Measurements from ENCODE around the gene NPAS1. TPM values are rescaled to one million over a fixed set of nuclear protein-coding genes. Genes with fewer than 3 reads are reported as not detected.
A peak's percentile ranks its signal among the peaks of the same experiment; 100 is the strongest.

The NPAS1 gene
- total RNA-seq, 2 experiments from 2014 or later: 0.50 TPM; not detected in 1

DNA sequence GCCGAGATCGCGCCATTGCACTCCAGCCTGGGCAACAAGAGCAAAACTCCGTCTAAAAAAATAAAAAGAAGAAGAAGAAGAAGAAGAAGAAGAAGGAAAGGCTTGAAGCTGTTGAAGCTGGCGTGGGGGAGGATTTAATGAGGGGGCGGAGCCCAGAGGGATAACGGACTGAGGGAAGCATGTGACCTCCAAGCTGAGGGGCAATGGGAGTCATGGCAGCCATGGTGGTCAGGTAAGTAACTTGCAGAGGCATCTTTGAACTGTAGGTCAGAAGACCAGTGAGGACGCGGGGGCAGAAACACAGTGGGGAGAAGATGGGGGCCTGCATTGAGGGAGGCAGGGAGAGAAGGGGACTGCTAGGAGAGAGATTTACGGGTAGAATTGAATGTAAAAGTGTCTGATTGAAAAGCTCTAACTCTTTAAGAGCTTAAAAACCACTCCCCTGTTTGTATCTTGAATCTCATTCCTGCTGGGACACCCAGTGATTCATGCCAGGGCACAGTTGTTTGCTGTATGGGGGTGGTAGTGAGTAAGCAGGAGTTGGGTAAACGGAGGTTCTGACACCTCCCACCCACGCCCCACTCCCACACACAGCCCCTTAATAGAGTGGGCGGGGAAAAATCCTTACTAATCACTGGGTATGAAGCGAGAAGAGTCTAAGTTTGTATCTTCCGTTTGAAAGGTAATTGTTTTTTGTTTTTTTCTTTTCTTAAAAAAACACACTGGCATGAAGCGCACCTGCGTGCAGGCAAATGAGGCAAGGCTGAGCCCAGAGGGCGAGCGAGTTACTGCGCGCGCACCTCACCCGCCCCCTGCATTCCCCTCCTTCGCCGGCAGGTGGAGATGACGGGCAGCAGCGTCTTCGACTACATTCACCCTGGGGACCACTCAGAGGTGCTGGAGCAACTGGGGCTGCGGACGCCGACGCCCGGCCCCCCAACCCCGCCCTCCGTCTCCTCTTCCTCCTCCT, 15.8 kb downstream of the NPAS1 start:
- Mint-ChIP-seq H3K27ac (peak overlapping the region; percentile 80), H3K36me3 (ENCODE audit: low read depth) (no peaks in the 10 kb centered on the region), H3K4me1 (peaks cover 22% of the 10 kb centered on the region), H3K27me3 (peaks cover 4% of the 10 kb centered on the region), H3K4me3 (peak overlapping the region; percentile 73), H3K9me3 (ENCODE audit: low read depth) (no peaks in the 10 kb centered on the region)
- DNase-seq (peak; percentile 96), ATAC-seq (peak; percentile 93)
- ChIA-PET CTCF (interaction anchor here (0.6 to 3.4 kb wide), 17 partner anchors 12 to 523 kb away, joined by 3 to 35 read pairs (median 4); partner anchors contain the start of genes ARHGAP35 and TMEM160), POLR2A (interaction anchor here (0.6 to 1.1 kb wide), 4 partner anchors 12 to 104 kb away, joined by 3 to 4 read pairs (median 4); partner anchors contain the start of genes NPAS1 and ZC3H4)
- intact Hi-C loops (cut with DNase I, micrococcal nuclease): loop anchor here (1.0 to 10.0 kb wide), 11 partner anchors 13 to 401 kb away; partner anchors contain the start of genes TMEM160 (in 2 of the 2), ARHGAP35 (in 1 of the 2), SAE1 (in 1 of the 2) and ZC3H4 (in 1 of the 2)

DNA sequence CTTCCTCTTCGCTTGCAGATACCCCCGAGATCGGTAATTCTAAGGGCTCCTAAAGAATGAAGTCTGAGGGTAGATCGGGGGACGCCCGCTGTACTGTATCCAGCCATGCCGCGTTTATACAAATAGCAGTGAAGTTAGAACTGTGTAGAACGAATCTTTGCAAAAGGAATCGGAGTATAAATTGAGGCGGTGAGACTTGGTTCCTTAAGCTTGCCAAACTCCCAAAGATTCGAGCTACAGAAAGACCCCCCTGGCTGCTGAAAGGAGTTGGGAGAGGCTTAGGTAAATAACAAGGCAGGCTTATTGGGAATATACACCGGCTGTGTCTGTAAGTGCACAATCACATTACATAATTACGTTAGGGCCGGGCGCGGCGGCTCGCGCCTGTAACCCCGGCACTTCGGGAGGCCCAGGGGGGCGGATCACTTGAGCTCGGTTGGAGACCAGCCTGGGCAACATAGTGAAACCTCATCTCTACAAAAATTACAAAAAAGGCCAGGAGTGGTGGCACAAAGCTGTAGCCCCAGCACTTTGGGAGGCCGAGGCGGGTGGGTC, 16.5 kb downstream of the NPAS1 start:
- Mint-ChIP-seq H3K36me3 (ENCODE audit: low read depth) (no peaks in the 10 kb centered on the region), H3K4me3 (peak overlapping the region; percentile 73), H3K27ac (peak overlapping the region; percentile 80), H3K27me3 (peaks cover 2% of the 10 kb centered on the region), H3K4me1 (peaks cover 22% of the 10 kb centered on the region), H3K9me3 (ENCODE audit: low read depth) (no peaks in the 10 kb centered on the region)
- ATAC-seq (peak; percentile 36), DNase-seq (peak; percentile 38)
- CTCF ChIA-PET: interaction anchor here (0.6 to 3.4 kb wide), 14 partner anchors 12 to 463 kb away, joined by 3 to 35 read pairs (median 3); partner anchors contain the start of genes TMEM160 and ZC3H4
- intact Hi-C loops (cut with DNase I, micrococcal nuclease): loop anchor here in 1 of 2 experiments (10.0 kb wide), 1 partner anchor 209 kb away; no protein-coding TSS in a partner anchor
- POLR2A ChIA-PET: interaction anchor here (0.6 kb wide), 1 partner anchor 262 kb away, joined by 3 read pairs; no protein-coding TSS in a partner anchor

DNA sequence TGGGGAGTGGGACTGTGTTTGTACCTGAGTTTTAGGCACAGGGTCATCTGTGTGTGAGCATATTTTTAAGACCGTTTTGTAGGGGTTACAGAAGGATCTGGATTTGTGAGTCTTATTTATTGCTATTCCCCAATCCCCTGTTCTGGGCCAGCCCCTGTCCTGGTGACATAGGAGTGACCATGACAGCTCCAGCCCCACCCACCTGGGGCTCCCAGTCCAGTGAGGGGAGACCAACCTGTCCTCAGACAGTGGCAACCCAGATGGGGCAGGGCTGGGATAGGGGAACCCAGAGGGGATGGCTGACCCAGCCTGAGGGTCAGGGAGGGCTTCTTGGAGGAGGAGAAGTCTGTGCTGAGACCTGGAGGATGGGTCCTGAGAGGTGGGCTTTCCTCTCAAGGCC, 18.1 kb downstream of the NPAS1 start:
- Mint-ChIP-seq H3K9me3 (ENCODE audit: low read depth) (no peaks in the 10 kb centered on the region), H3K4me1 (peaks cover 18% of the 10 kb centered on the region), H3K4me3 (no peak overlapping the region), H3K36me3 (ENCODE audit: low read depth) (no peaks in the 10 kb centered on the region), H3K27me3 (peaks cover 2% of the 10 kb centered on the region), H3K27ac (no peak overlapping the region)
- DNase-seq (no peak), ATAC-seq (no peak)
- intact Hi-C loops (cut with DNase I, micrococcal nuclease): loop anchor here in 1 of 2 experiments (10.0 kb wide), 1 partner anchor 207 kb away; no protein-coding TSS in a partner anchor
- ChIA-PET CTCF (no interaction called here), POLR2A (no interaction called here)

DNA sequence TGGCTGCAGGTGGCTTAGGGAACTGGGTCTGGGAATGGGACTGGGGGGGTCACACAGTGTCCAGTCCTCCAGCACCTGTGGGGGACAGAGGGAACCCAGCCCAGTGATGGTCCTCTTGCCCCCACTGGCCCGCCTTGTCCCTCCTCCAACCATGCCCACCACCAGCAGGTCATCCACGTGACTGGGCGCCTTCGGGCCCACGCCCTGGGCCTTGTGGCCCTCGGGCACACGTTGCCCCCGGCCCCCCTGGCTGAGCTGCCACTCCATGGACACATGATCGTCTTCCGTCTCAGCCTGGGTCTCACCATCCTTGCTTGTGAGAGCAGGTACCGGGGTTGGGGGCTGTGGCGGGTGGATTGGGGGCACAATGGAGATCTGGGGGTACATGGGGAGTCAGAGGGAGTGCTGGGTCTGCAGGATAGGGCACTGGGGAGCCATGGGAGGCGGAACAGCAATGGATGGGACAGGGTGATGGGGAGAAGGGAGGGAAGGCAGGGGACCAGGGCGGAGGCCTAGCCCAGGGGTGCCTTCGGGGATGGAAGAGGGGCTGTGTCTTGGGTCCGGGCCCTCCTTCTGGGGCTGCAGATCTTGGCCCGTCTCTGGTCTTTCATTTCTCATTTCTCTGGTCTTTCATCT, 19.7 kb downstream of the NPAS1 start:
- intact Hi-C loops (cut with DNase I, micrococcal nuclease): loop anchor here in 1 of 2 experiments (10.0 kb wide), 1 partner anchor 205 kb away; no protein-coding TSS in a partner anchor
- Mint-ChIP-seq H3K9me3 (ENCODE audit: low read depth) (no peaks in the 10 kb centered on the region), H3K4me3 (no peak overlapping the region), H3K27ac (no peak overlapping the region), H3K27me3 (peaks cover under 1% of the 10 kb centered on the region), H3K36me3 (ENCODE audit: low read depth) (no peaks in the 10 kb centered on the region), H3K4me1 (peaks cover 16% of the 10 kb centered on the region)
- ChIA-PET CTCF (no interaction called here), POLR2A (no interaction called here)
- DNase-seq (no peak), ATAC-seq (no peak)

DNA sequence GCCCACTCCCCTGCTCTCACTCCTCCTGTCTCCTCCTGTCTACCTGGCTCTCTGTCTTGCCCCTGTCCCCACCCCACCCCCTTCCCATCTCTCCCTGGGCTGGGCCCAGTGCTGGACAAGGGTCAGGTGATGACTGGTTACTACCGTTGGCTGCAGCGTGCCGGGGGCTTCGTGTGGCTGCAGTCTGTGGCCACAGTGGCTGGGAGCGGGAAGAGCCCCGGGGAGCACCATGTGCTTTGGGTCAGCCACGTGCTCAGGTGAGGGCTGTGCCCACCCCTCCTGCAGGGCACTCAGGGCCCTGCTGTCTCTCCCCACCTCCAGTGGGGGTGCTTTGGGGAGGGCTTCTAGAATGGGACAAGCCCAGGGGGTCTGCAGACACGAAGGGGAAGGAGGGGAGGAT, 21.2 kb downstream of the NPAS1 start:
- Mint-ChIP-seq H3K36me3 (ENCODE audit: low read depth) (no peaks in the 10 kb centered on the region), H3K27me3 (no peaks in the 10 kb centered on the region), H3K9me3 (ENCODE audit: low read depth) (no peaks in the 10 kb centered on the region), H3K4me1 (peaks cover 5% of the 10 kb centered on the region), H3K27ac (no peak overlapping the region), H3K4me3 (no peak overlapping the region)
- ATAC-seq (no peak), DNase-seq (no peak)
- intact Hi-C loops (cut with DNase I, micrococcal nuclease): no loop called here
- CTCF ChIA-PET: no interaction called here
- POLR2A ChIA-PET: no interaction called here

DNA sequence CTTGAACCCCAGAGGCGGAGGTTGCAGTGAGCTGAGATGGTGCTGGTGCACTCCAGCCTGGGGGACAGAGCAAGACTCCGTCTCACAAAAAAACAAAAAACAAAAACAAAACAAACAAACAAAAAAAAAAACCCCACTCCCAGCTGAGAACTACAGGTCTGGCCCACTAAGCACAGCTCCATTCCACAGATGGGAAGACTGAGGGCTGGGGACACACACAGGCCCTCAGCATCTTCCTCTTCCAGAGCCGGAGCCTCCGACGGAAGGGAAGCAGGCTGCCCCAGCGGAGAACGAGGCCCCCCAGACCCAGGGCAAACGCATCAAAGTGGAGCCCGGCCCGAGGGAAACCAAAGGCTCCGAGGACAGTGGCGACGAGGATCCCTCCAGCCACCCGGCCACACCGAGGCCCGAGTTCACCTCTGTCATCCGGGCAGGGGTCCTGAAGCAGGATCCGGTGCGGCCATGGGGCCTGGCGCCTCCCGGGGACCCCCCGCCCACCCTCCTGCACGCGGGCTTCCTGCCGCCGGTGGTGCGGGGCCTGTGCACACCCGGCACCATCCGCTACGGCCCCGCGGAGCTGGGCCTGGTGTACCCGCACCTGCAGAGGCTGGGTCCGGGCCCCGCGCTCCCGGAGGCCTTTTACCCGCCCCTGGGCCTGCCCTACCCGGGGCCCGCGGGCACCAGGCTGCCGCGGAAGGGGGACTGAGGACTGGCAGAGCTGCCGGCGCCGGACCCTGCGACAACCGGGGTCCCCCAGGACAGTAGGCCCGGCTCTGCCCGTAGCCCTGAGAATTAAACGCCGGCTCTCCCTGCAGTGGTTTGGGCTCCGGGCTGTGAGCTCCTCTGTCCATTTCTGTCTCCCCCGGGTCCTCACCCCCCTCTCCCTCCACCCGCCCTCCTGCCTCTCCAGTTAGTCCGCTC, 25.6 kb downstream of the NPAS1 start:
- POLR2A ChIA-PET: interaction anchor here (0.5 kb wide), 1 partner anchor 190 kb away, joined by 3 read pairs; no protein-coding TSS in a partner anchor
- H3K4me1 Mint-ChIP-seq: peaks cover 8% of the 10 kb centered on the region
- CTCF ChIA-PET: interaction anchor here (0.6 kb wide), 1 partner anchor 87 kb away, joined by 3 read pairs; no protein-coding TSS in a partner anchor
- H3K9me3 Mint-ChIP-seq (ENCODE audit: low read depth): no peaks in the 10 kb centered on the region
- ATAC-seq (no peak), DNase-seq (no peak)
- H3K27ac Mint-ChIP-seq: no peak overlapping the region
- no peaks in the 10 kb centered on the region for H3K36me3 Mint-ChIP-seq (ENCODE audit: low read depth)
- intact Hi-C loops (cut with DNase I, micrococcal nuclease): loop anchor here (5.0 kb wide), 5 partner anchors 67 to 1353 kb away; partner anchors contain the start of genes FKRP (in 1 of the 2), PRKD2 (in 1 of the 2), QPCTL (in 1 of the 2) and SNRPD2 (in 1 of the 2)
- H3K27me3 Mint-ChIP-seq: no peaks in the 10 kb centered on the region
- no peak overlapping the region for H3K4me3 Mint-ChIP-seq

DNA sequence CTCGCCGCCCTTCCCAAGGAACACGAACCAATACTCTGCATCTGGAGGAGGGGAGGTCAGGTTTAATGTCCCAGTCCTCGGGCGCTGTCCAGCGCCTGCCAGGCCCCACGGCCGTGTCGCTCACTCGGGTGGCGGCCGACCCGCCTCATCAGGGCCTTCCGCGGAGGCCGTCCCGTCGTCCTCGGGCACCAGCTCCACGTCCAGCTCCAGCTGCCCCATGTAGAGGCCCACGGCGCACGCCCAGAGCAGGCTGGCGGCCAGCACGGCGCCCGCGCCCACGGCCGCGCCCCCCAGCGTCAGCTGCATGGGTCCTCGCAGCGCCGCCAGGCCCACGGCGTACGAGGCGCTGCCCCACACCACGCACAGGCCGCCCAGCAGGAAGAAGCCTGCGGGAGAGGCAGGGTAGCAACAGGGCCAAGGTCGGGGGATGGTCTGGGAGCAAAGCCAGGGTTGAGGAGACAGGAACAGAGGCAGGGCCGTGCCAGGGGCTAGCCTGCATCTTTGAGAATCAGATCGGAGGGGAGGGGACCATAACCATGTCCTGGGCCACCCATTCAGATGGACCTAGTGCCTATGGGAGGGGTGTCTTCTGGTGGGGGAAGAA, 26.3 kb downstream of the NPAS1 start:
- DNase-seq: no peak
- no peak overlapping the region for H3K27ac Mint-ChIP-seq
- POLR2A ChIA-PET: no interaction called here
- ATAC-seq: no peak
- CTCF ChIA-PET: no interaction called here
- no peak overlapping the region for H3K4me3 Mint-ChIP-seq
- intact Hi-C loops (cut with DNase I, micrococcal nuclease): loop anchor here (5.0 kb wide), 5 partner anchors 66 to 1354 kb away; partner anchors contain the start of genes FKRP (in 1 of the 2), PRKD2 (in 1 of the 2), QPCTL (in 1 of the 2) and SNRPD2 (in 1 of the 2)
- no peaks in the 10 kb centered on the region for H3K27me3 Mint-ChIP-seq
- H3K36me3 Mint-ChIP-seq (ENCODE audit: low read depth): no peaks in the 10 kb centered on the region
- H3K9me3 Mint-ChIP-seq (ENCODE audit: low read depth): no peaks in the 10 kb centered on the region
- peaks cover 8% of the 10 kb centered on the region for H3K4me1 Mint-ChIP-seq

DNA sequence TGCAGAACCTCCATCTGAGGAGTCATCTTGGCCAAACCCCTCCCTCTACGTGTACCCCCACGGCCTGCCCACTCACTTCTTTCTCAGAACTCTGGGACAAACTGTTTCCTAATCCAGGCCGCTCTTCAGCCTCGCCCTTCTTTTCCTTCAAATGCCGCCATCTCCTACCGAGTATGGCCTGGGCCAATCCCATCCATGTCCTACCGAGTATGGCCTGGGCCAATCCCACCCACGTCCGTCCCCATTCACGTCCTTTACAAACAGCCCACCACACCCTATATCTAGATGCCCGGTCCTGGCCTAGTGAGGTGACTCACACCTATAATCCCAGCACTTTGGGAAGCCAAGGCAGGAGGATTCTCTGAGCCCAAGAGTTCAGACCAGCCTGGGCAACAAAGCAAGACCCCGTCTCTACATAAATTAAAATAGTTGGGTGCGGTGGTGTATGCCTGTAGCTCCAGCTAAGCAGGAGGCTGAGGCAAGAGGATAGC, 27.7 kb downstream of the NPAS1 start:
- no peak for DNase-seq
- Mint-ChIP-seq H3K4me3 (peak overlapping the region; percentile 90), H3K4me1 (peaks cover 8% of the 10 kb centered on the region), H3K27ac (no peak overlapping the region), H3K27me3 (no peaks in the 10 kb centered on the region), H3K9me3 (ENCODE audit: low read depth) (no peaks in the 10 kb centered on the region), H3K36me3 (ENCODE audit: low read depth) (no peaks in the 10 kb centered on the region)
- ChIA-PET POLR2A (interaction anchor here (0.8 to 1.1 kb wide), 5 partner anchors 12 to 197 kb away, joined by 3 to 8 read pairs (median 4); partner anchors contain the start of genes ARHGAP35 and ZC3H4), CTCF (interaction anchor here (0.6 to 1.5 kb wide), 2 partner anchors 12 to 434 kb away, joined by 3 to 6 read pairs; no protein-coding TSS in a partner anchor)
- no peak for ATAC-seq
- intact Hi-C loops (cut with DNase I, micrococcal nuclease): loop anchor here (5.0 kb wide), 5 partner anchors 65 to 1355 kb away; partner anchors contain the start of genes FKRP (in 1 of the 2), PRKD2 (in 1 of the 2), QPCTL (in 1 of the 2) and SNRPD2 (in 1 of the 2)

DNA sequence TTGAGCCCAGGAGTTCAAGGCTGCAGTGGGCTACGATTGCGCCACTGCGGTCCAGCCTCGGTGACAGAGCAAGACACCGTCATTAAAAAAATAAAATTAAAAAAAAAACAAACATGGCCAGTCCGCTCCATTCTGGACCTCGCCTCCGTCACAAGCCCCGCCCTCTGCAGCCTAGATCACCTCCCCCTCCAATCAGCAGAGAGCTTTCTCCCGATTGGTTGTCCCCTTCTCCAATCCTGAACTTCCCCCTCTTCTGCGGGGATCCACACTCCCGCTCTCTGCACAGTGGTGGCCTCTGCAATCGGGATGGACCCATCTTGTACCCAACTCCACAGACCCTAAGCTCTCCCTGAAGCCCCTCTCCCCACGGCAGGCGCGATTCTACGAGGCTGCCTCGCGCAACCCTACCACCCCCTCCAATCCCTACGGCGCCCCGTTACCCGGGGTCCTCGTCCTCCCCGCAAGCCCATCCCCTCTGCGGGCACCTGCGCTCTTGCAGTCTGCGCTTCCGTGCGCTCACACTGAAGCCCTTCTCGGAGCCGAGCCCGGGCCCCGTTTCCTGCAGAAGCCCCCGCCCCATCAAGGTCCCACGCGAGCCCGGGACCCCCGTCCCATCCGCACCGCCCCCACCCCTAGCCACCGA, 28.2 kb downstream of the NPAS1 start:
- Mint-ChIP-seq H3K4me3 (peak overlapping the region; percentile 90), H3K27me3 (no peaks in the 10 kb centered on the region), H3K27ac (peak overlapping the region; percentile 86), H3K9me3 (ENCODE audit: low read depth) (no peaks in the 10 kb centered on the region), H3K36me3 (ENCODE audit: low read depth) (no peaks in the 10 kb centered on the region), H3K4me1 (peaks cover 8% of the 10 kb centered on the region)
- ATAC-seq: peak; percentile 73
- intact Hi-C loops (cut with DNase I, micrococcal nuclease): loop anchor here (1.0 to 5.0 kb wide), 18 partner anchors 13 to 1356 kb away; partner anchors contain the start of genes ZC3H4 (in 2 of the 2), AP2S1 (in 1 of the 2), ARHGAP35 (in 1 of the 2) and CCDC9 (in 1 of the 2)
- ChIA-PET CTCF (interaction anchor here (0.6 to 1.5 kb wide), 2 partner anchors 12 to 435 kb away, joined by 3 to 6 read pairs; no protein-coding TSS in a partner anchor), POLR2A (interaction anchor here (0.8 to 1.1 kb wide), 5 partner anchors 13 to 196 kb away, joined by 3 to 8 read pairs (median 4); partner anchors contain the start of genes ARHGAP35 and ZC3H4)
- DNase-seq: peak; percentile 92
